Muscle of arm (tissue), 12 donors: ENCODE results near the gene DEF6. TPM values are rescaled to one million over a fixed set of nuclear protein-coding genes. Genes with fewer than 3 reads are reported as not detected.

ENCODE experiments used
- DNase-seq: peaks from one replicate; pipeline ENCODE4 v3.0.0-alpha.2; 2013
- polyA plus RNA-seq, 12 donors: library from polyadenylated mRNA; unstranded; fragments of 120-200 nt; gene quantifications; one replicate each; pipeline ENCODE4 v1.2.1, GENCODE V29; 2013; ENCODE audit not compliant: insufficient read length in 12 of 12

DEF6 gene
- polyA plus RNA-seq, 12 donors = 2.9 to 16.7 (median 4.4) TPM; not detected in 1

DNA sequence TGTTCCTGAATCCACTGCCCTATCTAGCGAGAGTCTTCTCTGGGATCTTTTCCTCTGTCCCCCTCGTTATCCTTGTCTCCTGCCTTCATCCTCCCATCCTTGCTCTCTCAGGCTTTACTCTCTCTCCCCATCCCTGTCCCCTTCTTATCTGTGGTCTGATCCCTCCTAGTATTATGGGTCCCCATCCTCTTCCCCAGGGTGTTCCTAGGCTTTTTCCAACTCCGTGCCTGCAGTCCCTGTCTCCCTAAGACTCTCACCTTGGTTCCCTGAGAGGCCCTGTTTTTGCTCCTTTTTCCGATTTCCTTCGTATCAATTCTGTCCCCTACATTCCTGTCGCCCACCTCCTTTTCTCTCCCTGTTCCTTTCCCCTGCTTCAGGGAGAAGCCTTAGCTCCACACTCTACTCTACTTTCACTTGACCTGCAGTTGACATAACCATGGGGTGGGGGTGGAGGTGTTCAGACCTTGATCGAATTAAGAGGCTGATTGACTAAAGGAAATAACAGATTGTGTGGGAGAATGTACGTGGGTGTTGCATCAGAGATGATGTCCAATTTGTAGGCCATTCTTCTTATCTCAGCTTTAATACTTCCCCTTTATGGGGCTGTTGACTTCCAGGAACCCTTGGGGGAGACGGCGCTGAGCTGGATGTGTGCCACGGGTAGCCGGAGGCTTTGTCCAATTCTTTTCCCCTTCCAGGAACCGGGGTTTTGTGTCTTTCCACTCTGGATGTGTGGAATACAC, 45.6 kb downstream of the DEF6 start:
- DNase-seq = no peak

DNA sequence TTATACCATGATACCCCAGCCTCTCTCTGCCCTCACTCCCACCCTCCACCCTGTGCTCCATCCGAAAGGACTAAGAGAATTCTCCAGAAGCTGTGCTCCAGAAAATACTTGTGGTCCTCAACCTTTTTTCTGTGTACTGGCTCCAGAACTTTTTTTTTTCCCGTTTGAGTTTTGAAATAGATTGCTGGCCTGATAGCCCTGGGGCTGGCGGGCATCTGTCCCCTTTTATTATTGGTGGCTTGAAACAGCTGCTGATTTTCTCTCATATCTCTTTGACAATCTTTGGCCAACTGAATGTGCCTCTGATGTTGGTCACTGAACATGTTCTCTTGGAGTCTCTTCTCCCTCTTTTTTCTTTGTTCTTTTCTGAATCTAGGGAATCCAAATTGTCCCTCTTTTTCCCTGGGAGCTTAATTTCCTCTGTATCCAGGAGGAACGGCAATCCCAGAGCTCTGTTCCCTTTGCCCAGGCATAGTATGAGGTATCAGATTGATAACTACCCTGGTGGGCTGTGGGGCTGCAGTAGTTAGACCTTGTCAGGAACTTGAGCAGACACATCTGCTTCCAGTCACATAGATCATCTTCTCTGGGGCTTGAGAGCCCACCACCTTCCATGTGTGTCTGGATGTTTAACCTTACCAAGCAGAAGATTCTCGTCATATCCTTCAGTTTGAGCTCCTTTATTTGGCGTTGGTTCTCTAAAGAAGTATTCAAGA, 46.4 kb downstream of the DEF6 start:
- no peak for DNase-seq

DNA sequence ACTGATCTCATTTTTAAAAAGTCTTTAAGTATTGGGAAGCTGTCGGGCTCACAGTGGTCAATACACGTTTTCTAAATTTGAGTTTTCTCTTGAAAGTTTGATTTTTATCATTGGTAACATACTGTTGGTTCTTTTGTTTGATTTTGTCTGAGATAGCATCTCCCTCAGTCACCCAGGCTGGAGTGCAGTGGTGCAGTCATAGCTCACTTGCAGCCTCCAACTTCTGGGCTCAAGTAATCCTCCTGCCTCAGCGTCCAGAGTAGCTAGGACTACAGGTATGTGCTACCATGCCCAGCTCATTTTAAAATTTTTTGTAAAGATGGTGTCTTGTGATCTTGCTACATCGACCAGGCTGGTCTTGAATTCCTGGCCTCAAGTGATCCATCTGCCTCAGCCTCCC, 53.8 kb downstream of the DEF6 start:
- DNase-seq = no peak

DNA sequence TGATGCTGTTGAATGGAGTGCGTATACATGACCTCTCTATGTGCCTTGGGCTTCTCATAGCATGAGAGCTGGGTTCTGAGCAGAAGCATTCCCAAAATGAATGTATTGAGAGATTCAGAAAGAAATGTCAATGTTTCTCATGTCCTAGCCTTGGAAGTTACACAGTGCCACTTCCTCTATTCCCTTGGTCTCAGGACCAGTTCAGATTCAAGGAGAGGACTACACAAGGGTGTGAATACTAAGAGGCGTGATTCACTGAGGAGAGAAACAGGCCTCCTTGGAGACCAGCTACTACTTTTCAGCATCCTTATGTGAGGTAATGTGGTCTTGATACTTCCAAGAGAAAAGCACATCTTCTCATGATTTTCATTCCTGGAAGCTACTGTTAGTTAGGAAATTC, 55.1 kb downstream of the DEF6 start:
- DNase-seq = no peak

DNA sequence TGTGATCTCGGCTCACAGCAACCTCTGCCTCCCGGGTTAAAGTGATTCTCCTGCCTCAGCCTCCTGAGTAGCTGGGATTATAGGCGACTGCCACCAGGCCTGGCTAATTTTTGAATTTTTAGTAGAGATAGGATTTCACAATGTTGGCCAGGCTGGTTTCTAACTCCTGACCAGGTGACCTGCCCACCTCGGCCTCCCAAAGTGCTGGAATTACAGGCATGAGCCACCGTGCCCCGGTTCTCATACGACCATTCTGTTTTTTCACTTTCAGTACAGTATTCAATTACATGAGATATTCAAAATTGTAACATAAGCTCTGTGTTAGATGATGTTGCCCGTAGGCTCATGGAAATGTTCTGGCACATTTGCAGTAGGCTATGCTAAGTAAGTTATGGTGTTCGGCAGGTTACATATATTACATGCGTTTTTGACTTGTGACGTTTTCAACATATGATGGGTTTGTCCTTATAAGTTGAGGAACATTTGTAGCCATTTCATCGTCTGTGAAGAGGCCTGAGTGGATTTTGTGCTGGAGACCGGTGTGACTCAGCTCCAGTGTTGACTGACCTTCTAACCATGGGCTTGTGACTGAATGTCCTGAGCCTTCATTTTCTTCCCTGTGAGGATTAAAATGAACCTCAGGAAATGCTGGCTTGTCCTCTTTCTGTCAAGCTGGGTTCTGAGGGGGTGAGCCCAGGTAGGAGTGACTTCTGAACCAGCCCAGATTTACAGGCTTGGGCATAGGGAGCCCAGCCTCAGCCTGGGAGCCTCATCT, 56.9 kb downstream of the DEF6 start:
- no peak for DNase-seq

DNA sequence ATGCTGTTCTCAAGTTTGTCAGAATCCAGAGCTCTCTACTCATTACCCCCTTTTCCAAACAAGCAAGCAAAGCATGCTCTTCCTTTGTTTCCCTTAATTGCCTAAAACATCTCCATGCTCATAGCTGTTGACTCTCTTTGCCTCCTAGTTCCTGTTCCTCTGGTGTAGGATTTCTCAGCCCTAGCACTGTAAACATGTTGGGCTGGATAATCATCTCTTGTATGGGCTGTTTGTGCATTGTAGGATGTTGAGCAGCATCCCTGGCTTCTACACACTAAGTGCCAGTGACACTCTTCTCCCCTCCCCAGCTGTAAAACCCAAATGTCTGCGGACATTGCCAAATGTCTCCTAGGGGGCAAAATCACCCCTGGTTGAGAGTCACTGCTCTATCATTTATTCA, 58.8 kb downstream of the DEF6 start:
- DNase-seq = no peak

DNA sequence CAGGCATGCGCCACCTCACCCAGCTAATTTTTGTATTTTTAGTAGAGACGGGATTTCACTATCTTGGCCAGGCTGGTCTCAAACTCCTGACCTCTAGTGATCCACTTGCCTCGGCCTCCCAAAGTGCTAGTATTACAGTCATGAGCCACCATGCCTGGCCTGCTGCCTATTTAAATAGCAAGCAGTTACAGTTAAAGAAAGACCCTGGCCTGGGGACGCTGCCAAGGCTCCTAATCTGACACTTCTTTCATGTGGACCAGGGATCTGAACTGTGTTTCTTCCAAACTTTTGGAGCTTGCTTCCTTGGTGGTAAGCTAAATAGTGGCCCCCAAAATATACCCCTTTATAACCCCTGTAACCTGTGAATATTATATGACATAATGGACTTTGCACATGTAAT, 60.1 kb downstream of the DEF6 start:
- DNase-seq = no peak

DNA sequence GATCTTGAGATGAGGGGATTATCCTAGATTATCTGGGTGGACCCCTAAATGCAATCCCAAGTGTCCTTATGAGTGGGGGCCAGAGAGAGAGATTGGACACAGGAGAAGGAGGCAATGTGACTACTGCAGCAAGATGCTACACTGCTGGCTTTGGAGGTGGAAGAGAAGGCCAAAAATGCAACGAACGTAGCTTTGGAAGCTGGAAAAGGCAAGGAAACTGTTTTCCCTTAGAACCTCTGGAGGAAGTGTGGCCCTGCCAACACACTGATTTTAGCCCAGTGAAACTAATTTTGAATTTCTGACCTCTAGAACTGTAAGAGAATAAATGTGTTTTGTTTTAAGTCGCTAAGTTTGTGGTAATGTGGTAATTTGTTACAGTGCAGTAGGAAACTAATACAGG, 60.5 kb downstream of the DEF6 start:
- peak; percentile 50 for DNase-seq

DNA sequence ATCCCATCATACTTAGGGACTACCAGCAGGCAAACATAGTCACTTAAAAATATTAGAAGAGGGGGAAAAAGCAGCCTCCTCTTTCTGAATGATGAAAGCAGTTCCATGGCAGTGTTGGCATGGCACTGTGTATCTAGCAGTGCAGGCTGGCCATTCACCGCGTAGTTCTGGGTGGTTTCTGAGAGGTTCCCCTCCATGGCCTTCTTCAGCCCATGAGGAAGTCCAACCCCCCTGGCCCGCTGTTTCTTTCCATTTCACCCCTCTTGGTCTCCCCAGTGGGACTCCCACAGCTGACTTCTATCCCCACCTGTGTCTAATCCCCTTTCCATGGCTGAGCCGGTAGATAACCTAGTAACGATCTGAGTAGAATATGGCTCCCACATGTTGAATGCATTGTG, 61.7 kb downstream of the DEF6 start:
- DNase-seq = no peak

DNA sequence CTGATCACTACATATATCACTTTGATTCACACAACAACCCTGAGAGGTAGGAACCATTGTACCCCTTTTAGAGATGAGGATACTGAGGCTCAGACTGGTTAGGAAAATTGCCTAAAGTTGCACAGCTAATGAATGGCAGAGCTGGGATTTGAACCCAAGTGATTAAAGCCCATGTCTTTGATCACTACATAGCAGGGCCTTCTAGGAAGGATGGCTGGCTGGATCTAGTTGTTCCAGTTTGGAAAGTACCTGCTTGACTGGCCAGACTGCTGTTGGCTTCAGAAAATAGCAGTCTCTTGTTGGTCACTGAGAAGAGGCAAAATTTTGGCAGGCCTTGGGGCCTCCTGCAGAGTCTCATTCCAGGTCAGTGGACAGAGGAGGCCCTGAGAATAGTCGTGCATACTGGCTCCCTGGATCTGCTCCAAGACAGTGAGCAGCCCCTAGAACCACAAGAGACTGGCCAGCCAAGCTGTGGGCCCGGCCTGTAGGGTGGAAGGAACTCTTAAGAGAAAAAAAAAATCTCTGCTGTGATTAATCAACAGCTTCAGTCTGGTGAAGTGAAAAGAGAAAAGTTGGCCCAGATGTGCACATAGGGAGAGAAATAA, 62.2 kb downstream of the DEF6 start:
- no peak for DNase-seq

DNA sequence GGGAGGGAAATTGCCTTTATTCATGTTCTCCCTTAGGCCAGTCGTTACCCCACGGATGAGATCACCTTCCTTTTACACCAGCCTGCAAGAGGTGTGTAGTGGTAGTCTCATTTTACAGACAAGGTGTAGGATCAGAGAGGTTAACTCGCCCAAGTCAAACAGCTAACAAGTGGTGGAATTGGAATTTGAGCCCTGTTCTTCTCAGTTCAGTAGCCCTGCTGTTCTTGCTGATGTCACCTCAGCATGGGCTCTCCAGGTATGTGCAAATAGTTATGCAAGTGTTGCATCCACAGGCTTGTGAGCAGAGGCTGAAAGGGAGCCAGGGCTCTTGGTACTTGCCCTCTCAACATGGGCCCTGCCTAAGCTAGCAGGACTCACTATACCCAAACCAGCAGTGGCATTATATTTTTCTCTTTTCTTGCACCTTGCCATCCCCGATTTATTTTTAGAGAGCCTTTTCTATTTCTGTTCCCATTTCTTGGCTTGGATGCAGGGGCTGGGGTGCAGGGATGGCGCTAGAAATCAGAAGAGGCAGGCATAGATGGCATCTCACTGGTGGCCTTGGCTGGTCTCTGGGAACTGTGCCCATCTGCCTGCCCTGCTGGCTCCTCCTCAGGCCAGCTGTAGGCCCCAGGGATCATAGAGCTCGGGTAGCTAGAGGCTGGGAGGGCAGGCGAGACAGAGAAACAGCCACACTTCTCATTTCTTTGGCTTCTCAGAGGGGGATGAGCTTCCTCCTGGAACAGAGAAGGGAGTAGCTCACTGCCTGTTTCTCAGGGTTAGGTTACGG, 62.9 kb downstream of the DEF6 start:
- DNase-seq = no peak

DNA sequence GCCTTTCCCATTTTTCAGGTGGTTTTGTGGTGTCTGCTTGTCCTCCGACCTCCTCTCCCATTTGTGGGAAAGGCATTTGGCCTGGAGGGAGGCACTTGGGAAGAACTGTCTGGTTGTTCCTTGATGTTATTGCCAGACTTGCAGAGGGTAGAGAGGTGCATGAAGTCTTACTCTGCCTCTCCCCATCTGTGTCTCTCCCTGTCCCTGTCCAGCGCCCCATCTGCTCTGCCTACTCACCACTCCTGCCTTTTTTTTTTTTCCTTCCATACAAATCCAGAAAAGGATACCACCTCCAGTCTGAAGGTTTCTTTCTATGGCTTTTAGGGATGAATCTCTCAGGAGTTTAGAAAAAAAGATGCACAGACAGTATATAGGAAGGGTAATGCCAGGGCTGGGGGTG, 64.6 kb downstream of the DEF6 start:
- no peak for DNase-seq

DNA sequence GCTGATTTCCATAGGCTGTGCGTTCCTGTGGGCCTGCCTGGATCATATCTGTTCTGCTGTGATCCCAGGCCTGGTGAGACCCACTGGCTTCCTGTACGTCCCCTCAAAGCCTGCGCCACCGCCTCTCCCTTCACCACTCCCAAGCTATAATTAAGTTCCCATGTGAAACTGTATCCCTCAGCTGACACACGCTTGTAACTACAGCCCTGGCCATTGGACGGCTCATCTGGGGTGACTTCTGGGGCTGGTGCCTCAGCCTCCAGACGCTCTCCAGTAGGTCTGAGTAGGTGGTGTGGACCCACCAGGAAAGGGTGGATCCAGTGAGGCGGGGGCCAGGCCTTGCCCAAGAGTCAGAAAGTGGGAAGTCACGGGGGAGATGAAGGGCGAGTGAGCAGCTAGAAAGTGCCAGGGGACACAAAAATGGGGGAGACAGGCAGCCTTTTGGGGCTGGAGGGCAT, 65.7 kb downstream of the DEF6 start:
- no peak for DNase-seq

DNA sequence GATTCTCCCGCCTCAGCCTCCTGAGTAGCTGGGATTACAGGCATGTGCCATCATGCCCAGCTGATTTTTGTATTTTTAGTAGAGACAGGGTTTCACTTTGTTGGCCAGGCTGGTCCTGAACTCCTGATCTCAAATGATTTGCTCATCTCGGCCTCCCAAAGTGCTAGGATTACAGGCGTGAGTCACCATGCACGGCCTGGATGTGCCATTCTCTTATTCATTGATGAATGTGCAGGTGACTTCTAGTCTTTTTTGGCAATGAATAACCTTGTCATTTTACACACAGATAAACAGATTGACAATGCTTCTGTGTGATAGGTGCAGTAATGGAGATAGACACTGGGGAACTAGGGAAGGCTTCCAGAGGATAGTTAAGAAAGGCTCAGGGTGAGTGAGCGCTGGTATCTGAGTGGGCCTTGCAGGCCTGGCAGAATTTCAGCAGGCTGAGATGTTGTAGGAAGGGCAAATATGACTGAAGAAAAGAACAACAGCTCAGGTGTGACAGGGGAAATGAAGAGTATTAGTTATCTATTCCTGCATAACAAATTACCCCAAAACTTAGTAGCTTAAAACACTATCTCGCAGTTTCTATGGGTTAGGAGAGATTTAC, 68.1 kb downstream of the DEF6 start:
- DNase-seq = no peak

DNA sequence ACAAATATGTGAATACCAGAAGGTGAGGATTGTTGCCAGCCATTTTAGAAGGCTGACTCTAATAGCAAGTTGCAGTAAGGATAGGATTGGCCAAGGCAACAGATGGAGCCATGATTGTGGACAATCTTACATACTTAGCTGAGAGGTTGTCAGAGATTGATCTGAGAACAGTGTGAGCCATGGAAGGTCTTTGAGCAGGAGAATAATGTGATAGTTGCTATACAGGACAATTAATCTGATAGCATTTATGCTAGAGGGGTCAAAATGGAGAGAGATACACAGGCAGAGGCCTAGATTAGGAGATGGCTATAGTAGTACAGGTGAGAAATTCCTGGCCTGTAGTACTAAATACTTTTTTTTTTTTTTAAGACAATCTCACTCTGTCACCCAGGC, 68.6 kb downstream of the DEF6 start:
- DNase-seq = no peak

DNA sequence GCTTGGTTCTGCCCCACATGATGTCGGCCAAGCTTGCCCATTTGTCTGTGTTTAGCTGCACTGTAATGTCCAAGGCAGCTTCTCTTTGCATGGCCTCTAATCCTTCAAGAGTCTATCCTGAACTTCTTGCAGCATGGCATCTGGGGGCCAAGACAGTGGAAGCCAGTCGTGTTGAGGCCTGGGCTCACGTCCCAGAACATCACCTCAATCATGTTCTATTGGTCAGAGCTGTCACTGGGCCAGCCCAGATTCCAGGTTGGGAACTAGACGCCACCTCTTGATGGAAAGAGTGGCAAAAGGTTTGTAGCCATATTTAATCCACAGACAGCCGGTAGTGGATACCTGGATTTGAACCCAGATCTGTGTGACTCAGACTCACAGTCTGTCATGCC, 70.0 kb downstream of the DEF6 start:
- no peak for DNase-seq

DNA sequence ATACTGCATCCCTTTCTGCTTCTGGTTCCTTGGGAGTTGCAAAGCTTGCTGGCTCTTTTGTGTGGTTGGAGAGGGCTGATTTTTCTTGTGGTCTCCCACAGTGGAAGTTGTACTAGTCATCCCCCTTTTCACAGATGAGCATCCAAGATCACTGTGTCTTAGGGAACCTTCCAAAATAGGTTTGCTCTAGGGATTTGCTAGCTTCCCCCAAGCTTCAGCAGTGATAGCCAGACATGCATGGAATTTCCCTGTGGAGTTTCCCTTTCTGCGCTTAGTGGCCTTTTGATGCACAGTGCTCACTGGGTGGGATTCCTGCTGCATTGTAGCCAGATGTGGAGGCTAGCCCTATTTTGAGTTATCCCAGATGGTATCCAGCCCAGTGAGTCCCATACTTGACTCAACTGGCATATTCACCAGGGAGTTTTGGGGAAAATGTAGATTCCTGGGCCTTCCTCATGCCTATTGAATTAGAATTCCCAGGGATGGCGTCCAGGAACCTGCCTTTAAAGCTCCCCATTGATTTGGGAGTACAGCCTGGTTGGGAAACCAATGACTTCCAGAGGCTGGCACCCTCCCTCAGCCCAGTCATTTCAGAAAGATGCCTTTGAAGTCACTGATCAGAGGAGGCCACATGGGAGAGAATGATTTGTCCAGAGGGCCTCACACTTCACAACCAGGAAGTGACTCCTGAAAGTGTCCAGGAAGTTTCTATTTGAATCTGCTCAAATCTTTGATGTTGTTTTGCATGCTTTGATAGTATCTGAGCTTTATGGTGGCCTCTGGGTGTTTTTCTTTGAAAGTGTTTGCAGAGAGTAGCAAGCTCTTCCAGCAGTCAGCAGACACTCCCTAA, 70.6 kb downstream of the DEF6 start:
- DNase-seq = no peak

DNA sequence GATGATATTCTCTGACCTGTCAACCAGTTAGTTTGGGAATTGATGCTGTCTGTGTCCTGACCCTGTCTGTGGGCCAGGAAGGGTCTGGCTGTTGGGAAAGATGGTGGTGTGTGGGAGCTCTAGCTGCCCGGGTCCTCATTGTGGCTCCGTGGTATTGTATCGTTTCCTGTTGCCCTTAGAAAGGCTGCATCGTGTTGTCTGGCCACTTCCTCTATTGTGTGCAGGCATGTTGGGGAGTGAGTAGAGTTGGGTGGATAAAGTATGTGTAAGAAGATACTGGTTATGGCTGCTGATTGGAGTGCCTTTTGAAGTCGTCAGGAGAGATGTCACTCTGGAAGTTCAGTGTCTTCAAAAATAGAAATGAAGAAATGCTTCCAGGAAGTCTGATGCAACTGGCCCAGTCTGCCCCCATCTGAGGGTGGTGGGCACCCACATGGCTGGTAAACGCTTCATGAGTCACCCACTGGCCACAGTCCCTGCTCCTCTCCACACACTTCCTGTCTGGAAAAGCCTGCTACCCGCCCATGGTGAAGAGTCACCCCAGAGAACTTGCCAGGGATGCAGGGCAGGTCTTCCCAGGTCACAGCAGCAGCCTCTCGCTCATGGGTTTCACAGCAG, 72.6 kb downstream of the DEF6 start:
- DNase-seq = no peak

DNA sequence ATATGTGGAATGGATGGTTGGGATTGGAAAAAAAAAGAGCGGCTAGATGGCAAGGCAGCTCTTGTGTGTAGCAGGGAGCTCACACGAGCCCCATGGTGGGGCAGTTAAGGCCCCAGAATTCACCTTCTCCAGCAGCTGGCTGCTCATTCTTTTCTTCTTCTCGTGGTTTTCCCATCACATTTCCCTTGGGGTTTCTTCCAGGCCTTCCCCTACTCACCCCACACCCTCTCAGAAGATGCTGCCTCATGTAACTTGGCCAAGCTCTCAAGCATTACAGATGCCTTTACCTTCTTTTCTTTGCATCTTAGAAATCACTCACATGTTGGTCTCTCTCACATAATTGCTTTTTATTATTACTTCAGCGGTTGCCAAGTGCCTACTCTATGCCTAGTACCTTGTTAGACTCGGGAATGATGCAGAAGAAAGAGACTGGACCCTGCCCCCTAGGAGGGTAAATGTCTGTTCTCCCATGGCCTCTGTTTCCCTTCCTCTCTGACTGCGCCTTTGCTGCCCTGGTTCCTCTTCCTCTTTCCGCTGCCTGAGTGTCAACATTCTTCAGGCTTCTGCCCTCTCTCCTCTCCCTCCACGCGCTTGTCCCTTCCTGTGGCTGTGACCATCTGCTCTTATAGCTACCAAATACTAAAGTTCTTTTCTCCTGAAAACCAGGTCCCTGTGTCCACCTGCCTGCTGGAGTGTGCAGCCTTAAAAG, 73.3 kb downstream of the DEF6 start:
- DNase-seq = no peak
